Fibroblast of lung (primary cell): Measurements from ENCODE around the gene BATF3. TPM values are rescaled to one million over a fixed set of nuclear protein-coding genes. Genes with fewer than 3 reads are reported as not detected.

ENCODE experiments used
- DNase-seq, 2 donors: peaks; one replicate each; pipeline versions ENCODE4 v3.0.0 to v3.0.0-alpha.2; 2010; ENCODE audit warnings: low read depth in 2 of 2
- H2AFZ ChIP-seq: 2 replicates; pipeline ENCODE4 v1.5.1; 2012; ENCODE audit warnings: low read length, control low read depth, inconsistent platforms
- H3K27ac ChIP-seq: 2 replicates; pipeline ENCODE4 v1.5.1; 2011; ENCODE audit warnings: low read length, control low read depth; ENCODE audit not compliant: insufficient read depth
- H3K27me3 ChIP-seq: 2 replicates; pipeline ENCODE4 v1.5.1; 2011; ENCODE audit warnings: mild to moderate bottlenecking, low read length; ENCODE audit not compliant: control insufficient read depth, insufficient read depth
- H3K36me3 ChIP-seq: 2 replicates; pipeline ENCODE4 v1.5.1; 2011; ENCODE audit warnings: low read length; ENCODE audit not compliant: control insufficient read depth, insufficient read depth
- H3K4me1 ChIP-seq: 2 replicates; pipeline ENCODE4 v1.5.1; 2011; ENCODE audit warnings: low read length; ENCODE audit not compliant: control insufficient read depth, insufficient read depth; ENCODE audit errors: extremely low read depth
- H3K4me2 ChIP-seq: 2 replicates; pipeline ENCODE4 v1.5.1; 2011; ENCODE audit warnings: low read length, control low read depth; ENCODE audit not compliant: insufficient read depth; ENCODE audit errors: extremely low read depth
- H3K4me3 ChIP-seq, 4 experiments: fragments of 200-600 bp in 1 of 4; sonication (generic) in 1 of 4; replicated peaks in 1 of 4; 2 replicates each; pipeline ENCODE4 v1.5.1; 2011 to 2016; ENCODE audit warnings: low read length in 4 of 4, low read depth in 3 of 4, mild to moderate bottlenecking in 3 of 4, control low read depth in 2 of 4, inconsistent platforms in 1 of 4, mixed read lengths in 1 of 4; ENCODE audit not compliant: insufficient read depth in 1 of 4; ENCODE audit errors: control extremely low read depth in 1 of 4
- H3K79me2 ChIP-seq: 2 replicates; pipeline ENCODE4 v1.5.1; 2012; ENCODE audit warnings: mild to moderate bottlenecking, low read length, inconsistent platforms; ENCODE audit not compliant: control insufficient read depth, insufficient read depth
- H3K9ac ChIP-seq: 2 replicates; pipeline ENCODE4 v1.5.1; 2011; ENCODE audit warnings: mild to moderate bottlenecking, low read length, control low read depth; ENCODE audit not compliant: insufficient read depth
- H3K9me3 ChIP-seq: 2 replicates; pipeline ENCODE4 v1.5.1; 2012; ENCODE audit warnings: low read depth, low read length; ENCODE audit not compliant: control insufficient read depth, insufficient read depth
- H4K20me1 ChIP-seq: 2 replicates; pipeline ENCODE4 v1.5.1; 2011; ENCODE audit warnings: low read length; ENCODE audit not compliant: control insufficient read depth, insufficient read depth; ENCODE audit errors: extremely low read depth
- EZH2 ChIP-seq: IDR thresholded peaks from 2 replicates; pipeline ENCODE4 v1.5.1; 2012; ENCODE audit warnings: low read length, control low read depth, mild to moderate bottlenecking; ENCODE audit errors: missing control alignments
- polyA minus RNA-seq: library from RNA; depleted of rRNA, polyadenylated mRNA; stranded (reverse); fragments of >200 nt; gene quantifications from 2 replicates; pipeline ENCODE4 v1.2.3, GENCODE V29; 2011; ENCODE audit warnings: low replicate concordance
- polyA plus RNA-seq, 2 donors: library from polyadenylated mRNA; depleted of rRNA in 1 of 2; stranded (reverse) in 1 of 2; unstranded in 1 of 2; fragments of >200 nt; gene quantifications; 2 replicates each; pipeline ENCODE4 v1.2.1, GENCODE V29; 2011 to 2012; ENCODE audit warnings: missing spikeins in 1 of 2
- total RNA-seq: library from RNA; depleted of rRNA; stranded (reverse); fragments of >200 nt; gene quantifications from 2 replicates; pipeline ENCODE4 v1.2.1, GENCODE V29; 2014
- TF ChIP-seq, protein P1 (sequence below), 2 donors: IDR thresholded peaks in 1 of 2; conservative IDR thresholded peaks in 1 of 2; 1 replicate in 1 of 2; 2 replicates in 1 of 2; pipeline ENCODE4 v1.5.1; 2011 to 2012; ENCODE audit warnings: low read length in 2 of 2, control low read depth in 1 of 2, inconsistent platforms in 1 of 2, low read depth in 1 of 2, mild to moderate bottlenecking in 1 of 2

BATF3 gene, protein sequence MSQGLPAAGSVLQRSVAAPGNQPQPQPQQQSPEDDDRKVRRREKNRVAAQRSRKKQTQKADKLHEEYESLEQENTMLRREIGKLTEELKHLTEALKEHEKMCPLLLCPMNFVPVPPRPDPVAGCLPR
- total RNA-seq (3.3 and 6.8 TPM in 2 replicates), polyA plus RNA-seq (3.6 and 9.1 TPM in 2 replicates), polyA minus RNA-seq (1.0 and 4.8 TPM in 2 replicates)
- 8.4 and 19.3 TPM in 2 replicates for polyA plus RNA-seq (2012)

GRCh38 chr1:212699625-212700222, at the start of gene BATF3:
BATF3 (minus strand) TSS chr1:212699840; CDS start chr1:212699762, 78 bp downstream.
- Histone ChIP-seq H3K79me2 (no peaks in the 10 kb centered on the region), H3K4me2 (peak within 1 kb of the TSS; percentile 87), H3K27me3 (no peaks in the 10 kb centered on the region), H3K9ac (peak within 1 kb of the TSS; percentile 80), H3K36me3 (no peaks in the 10 kb centered on the region), H3K9me3 (no peaks in the 10 kb centered on the region), H3K4me3 (peak within 1 kb of the TSS; percentile 51 to 67 (median 60)), H4K20me1 (peaks cover 2% of the 10 kb centered on the region), H2AFZ (peak within 1 kb of the TSS; percentile 45), H3K27ac (peak within 1 kb of the TSS; percentile 61), H3K4me1 (peaks cover 4% of the 10 kb centered on the region)
- DNase-seq: no peak
- no peak for TF ChIP-seq EZH2
- TF ChIP-seq, protein P1, sequence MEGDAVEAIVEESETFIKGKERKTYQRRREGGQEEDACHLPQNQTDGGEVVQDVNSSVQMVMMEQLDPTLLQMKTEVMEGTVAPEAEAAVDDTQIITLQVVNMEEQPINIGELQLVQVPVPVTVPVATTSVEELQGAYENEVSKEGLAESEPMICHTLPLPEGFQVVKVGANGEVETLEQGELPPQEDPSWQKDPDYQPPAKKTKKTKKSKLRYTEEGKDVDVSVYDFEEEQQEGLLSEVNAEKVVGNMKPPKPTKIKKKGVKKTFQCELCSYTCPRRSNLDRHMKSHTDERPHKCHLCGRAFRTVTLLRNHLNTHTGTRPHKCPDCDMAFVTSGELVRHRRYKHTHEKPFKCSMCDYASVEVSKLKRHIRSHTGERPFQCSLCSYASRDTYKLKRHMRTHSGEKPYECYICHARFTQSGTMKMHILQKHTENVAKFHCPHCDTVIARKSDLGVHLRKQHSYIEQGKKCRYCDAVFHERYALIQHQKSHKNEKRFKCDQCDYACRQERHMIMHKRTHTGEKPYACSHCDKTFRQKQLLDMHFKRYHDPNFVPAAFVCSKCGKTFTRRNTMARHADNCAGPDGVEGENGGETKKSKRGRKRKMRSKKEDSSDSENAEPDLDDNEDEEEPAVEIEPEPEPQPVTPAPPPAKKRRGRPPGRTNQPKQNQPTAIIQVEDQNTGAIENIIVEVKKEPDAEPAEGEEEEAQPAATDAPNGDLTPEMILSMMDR (conservative IDR thresholded peaks at IDR 0.05 in 1 of 2, IDR thresholded peaks at IDR 0.05 in 1 of 2; ENCODE audit: low read depth in 1 of 2, low read length in 2 of 2): no peak

GRCh38 chr1:212746546-212746945, 46.9 kb upstream of the BATF3 start:
- H3K9me3 ChIP-seq: no peaks in the 10 kb centered on the region
- no peak overlapping the region for H3K9ac ChIP-seq
- H3K4me2 ChIP-seq: no peak overlapping the region
- H3K27ac ChIP-seq: no peak overlapping the region
- no peaks in the 10 kb centered on the region for H3K27me3 ChIP-seq
- H4K20me1 ChIP-seq: no peaks in the 10 kb centered on the region
- DNase-seq: no peak
- H3K79me2 ChIP-seq: no peaks in the 10 kb centered on the region
- no peak overlapping the region for H2AFZ ChIP-seq
- no peak overlapping the region for H3K4me3 ChIP-seq
- H3K36me3 ChIP-seq: no peaks in the 10 kb centered on the region
- TF ChIP-seq, protein P1 (conservative IDR thresholded peaks at IDR 0.05 in 1 of 2, IDR thresholded peaks at IDR 0.05 in 1 of 2; ENCODE audit: low read depth in 1 of 2, low read length in 2 of 2): no peak
- TF ChIP-seq EZH2: no peak
- H3K4me1 ChIP-seq: peaks cover 3% of the 10 kb centered on the region

DNA sequence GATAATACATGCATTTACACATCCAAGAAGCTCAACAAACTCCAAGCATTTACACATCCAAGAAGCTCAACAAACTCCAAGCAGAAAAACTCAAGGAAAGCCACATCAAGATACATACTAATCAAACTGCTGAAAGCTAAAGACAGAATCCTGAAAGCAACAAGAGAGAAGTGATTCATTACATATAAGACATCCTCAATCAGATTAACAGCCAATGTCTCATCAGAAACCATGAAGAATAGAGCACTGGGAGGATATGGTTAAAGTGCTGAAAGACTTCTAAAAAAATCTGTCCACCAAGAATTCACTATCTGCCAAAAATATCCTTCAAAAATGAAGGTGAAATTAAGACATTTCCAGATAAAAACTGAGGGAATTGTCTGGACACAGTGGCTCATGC, 45.7 kb upstream of the BATF3 start:
- TF ChIP-seq, protein P1 (conservative IDR thresholded peaks at IDR 0.05 in 1 of 2, IDR thresholded peaks at IDR 0.05 in 1 of 2; ENCODE audit: low read depth in 1 of 2, low read length in 2 of 2): no peak
- no peak for TF ChIP-seq EZH2
- peaks cover 3% of the 10 kb centered on the region for H3K4me1 ChIP-seq
- H3K27ac ChIP-seq: no peak overlapping the region
- no peak overlapping the region for H3K4me2 ChIP-seq
- no peaks in the 10 kb centered on the region for H3K36me3 ChIP-seq
- no peak overlapping the region for H2AFZ ChIP-seq
- no peak for DNase-seq
- no peaks in the 10 kb centered on the region for H3K27me3 ChIP-seq
- no peak overlapping the region for H3K9ac ChIP-seq
- no peaks in the 10 kb centered on the region for H3K9me3 ChIP-seq
- H3K79me2 ChIP-seq: no peaks in the 10 kb centered on the region
- H3K4me3 ChIP-seq: no peak overlapping the region
- no peaks in the 10 kb centered on the region for H4K20me1 ChIP-seq
